ENCODE measurements around the gene PSTPIP1.

PSTPIP1 gene

GRCh38 chr15:77032052-77032646 is 37.2 kb downstream of the PSTPIP1 start:
- no peak for DNase-seq

- no peak for DNase-seq
Measured at GRCh38 chr15:77032647-77033416, 37.9 kb downstream of the PSTPIP1 start.

- no peak for DNase-seq
Measured at GRCh38 chr15:77033417-77033728, 38.4 kb downstream of the PSTPIP1 start.

- no peak for DNase-seq
Measured at GRCh38 chr15:77033729-77034671, 39.1 kb downstream of the PSTPIP1 start.

GRCh38 chr15:77034695-77035489 is 40.0 kb downstream of the PSTPIP1 start:
- DNase-seq = peak in 5 of 6 experiments; percentile 17 to 45 (median 32)

GRCh38 chr15:77035584-77035983 is 40.7 kb downstream of the PSTPIP1 start:
- no peak for DNase-seq

GRCh38 chr15:77035999-77036471 is 41.1 kb downstream of the PSTPIP1 start:
- DNase-seq = no peak

- no peak for DNase-seq
Measured at GRCh38 chr15:77036537-77037387, 41.8 kb downstream of the PSTPIP1 start.

GRCh38 chr15:77037388-77038209 is 42.7 kb downstream of the PSTPIP1 start:
- DNase-seq = no peak

GRCh38 chr15:77038312-77039216 is 43.6 kb downstream of the PSTPIP1 start:
- no peak for DNase-seq

GRCh38 chr15:77039217-77039533 is 44.2 kb downstream of the PSTPIP1 start:
- no peak for DNase-seq

- DNase-seq = no peak
Measured at GRCh38 chr15:77039848-77040247, 44.9 kb downstream of the PSTPIP1 start.

GRCh38 chr15:77040673-77041072 is 45.7 kb downstream of the PSTPIP1 start:
- DNase-seq = no peak

GRCh38 chr15:77042245-77042919 is 47.5 kb downstream of the PSTPIP1 start:
- no peak for DNase-seq

GRCh38 chr15:77042955-77043920 is 48.3 kb downstream of the PSTPIP1 start:
- DNase-seq = no peak

GRCh38 chr15:77044228-77045042 is 49.5 kb downstream of the PSTPIP1 start:
- no peak for DNase-seq

- DNase-seq = no peak
Measured at GRCh38 chr15:77045985-77046384, 51.1 kb downstream of the PSTPIP1 start.
